CD4-positive, alpha-beta T cell treated with Interleukin-6 at 100 ng/mL for 8 hours (primary cell): ENCODE data around the gene TIFAB.

Source experiments
- DNase-seq: peaks from one replicate; pipeline ENCODE4 v3.0.0-alpha.2; 2020; ENCODE audit warnings: mixed read lengths, low spot score

TIFAB gene

DNA sequence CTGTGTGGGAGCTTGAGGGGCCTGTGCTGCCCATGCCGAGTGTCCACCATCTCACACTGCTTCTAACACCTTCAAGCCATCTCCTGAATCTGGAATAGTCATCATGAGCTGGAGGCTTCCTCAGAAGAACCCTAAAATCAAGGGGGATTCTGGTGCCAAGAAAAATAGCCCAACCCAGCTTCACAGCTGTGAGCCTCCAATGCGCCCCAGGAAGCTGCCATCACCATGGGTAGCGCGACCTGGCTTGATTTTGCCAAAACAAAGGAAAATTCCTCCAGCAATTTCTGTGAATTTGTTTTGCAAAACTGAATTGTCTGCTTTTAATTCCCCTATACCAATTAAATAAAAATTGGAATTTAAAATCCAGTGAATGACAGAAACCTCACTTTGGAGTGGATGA lies 6.2 kb upstream of the TIFAB start:
- DNase-seq = no peak

DNA sequence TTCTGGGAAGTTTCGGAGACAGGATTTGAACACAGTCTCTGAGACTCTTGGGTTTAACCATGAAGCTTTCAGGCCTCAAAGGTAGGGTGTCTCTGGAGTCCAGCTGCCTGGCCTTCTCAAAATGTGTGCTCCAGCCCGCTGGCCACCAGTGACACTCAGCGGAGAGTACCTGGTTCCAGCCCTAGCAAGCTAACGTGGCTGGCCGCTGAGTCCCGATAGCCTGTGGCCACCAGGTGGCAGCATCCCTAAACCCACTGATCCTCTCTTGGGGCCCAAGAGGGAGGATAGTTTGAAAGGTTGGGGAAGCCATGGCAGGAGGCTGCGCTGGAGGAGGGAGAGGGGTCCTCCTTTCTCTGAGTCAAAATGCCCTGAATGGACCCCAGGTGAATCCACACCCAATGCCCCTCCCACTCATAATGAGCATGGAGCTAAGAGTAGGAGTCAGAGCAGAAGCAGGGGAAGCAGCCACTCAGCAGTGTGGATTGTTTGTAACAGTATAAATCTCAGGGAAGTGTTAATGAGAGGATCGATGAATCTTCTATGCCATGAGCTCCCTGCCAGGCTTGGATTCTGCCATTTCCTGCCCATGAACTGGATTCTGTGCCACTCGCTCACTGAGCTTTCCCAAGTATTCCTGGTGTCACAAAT lies 5.4 kb upstream of the TIFAB start:
- peak; percentile 36 for DNase-seq

DNA sequence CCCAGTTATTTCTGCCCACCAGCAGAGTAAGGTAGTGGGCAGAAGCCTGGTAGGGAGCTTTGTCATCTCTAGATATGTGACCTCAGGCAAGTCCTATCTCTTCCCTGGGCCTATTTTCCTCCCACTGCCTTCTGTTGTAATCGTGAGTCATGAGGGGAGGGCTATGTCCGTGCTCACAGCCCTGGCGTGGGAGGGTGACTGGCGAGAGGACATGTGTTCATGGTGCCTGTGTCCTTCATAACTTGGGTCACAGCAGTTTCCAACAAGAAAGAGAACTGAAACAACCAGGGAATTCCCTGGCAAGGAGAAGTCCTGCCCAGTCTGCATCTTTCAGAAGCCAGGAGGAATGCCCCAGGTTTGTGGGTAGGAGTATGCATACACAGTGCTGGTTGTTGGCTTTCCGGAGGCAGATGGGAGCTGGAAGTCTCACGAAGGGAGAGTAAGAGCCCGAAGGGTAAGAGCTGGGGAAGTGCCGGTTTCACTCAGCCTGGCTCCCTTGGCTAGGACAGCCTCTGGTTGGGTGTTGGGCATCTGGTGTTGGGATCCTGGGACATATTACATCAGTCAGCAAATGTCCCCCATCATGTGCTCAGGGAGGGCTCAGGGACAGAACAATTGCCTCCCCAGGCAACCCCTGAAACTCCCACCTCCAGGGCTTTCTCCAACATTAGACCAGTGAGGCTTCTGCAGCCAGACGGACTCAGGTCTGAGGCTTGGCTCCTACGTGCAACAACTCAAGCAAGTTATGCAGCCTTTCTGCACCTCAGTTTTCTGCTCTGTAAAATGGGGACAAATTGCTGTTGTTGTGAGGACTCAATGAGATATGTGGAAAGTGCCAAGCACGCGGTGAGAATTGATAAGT lies 4.3 kb upstream of the TIFAB start:
- DNase-seq = no peak

DNA sequence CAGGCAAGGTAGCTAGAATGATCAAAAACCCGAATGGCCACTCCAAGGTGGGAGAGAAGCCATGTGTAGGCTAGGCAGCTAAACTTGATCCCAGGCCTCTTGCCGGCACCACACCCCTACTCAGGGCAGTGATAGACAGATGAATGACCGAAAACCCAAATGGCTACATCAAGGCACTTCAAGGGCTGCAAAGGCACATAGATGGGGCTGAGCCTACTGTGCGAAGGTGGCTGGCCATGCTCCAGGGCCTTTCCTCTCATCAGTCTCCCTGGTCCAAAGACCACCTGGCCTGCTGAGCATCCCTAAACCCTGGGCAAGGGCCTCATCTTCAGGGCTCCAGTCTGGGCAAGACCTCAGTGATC lies 3.7 kb upstream of the TIFAB start:
- DNase-seq = no peak

DNA sequence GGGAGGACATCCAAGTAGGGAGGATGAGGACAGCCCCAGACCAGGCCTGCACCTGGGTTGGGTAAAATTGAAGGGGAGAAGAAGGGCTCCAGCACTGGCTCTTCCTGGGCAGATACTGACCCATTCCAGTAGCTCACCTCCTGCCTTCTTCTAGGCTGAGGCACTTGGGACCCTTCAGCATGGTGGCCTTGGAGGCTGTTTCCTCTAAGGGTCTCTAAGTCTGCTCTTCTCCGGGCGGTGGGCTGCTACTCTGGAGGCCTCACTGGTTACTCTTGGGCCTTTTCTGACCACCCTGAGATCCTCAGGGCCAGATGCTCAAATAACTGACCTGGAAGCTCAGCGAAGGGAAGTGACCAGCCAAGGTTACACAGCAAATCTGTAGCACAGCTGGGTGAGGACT lies 2.8 kb upstream of the TIFAB start:
- DNase-seq = no peak

DNA sequence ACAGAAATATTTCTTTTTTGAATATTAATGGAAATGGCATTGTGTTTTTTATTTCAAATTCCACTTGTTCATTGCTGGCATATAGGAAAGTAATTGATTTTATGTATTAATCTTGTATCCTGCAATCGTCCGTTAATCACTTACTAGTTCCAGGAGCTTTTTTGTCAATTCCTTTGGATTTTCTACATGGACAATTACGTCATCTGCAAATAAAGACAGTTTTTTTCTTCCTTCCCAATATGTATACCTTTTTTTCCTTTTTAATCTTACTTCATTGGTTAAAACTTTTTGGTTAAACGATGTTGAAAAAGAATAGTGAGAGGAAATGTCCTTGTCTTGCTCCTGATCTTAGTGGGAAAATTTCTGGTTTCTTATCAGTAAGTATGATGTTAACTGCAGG lies 1.5 kb upstream of the TIFAB start:
- DNase-seq = no peak

DNA sequence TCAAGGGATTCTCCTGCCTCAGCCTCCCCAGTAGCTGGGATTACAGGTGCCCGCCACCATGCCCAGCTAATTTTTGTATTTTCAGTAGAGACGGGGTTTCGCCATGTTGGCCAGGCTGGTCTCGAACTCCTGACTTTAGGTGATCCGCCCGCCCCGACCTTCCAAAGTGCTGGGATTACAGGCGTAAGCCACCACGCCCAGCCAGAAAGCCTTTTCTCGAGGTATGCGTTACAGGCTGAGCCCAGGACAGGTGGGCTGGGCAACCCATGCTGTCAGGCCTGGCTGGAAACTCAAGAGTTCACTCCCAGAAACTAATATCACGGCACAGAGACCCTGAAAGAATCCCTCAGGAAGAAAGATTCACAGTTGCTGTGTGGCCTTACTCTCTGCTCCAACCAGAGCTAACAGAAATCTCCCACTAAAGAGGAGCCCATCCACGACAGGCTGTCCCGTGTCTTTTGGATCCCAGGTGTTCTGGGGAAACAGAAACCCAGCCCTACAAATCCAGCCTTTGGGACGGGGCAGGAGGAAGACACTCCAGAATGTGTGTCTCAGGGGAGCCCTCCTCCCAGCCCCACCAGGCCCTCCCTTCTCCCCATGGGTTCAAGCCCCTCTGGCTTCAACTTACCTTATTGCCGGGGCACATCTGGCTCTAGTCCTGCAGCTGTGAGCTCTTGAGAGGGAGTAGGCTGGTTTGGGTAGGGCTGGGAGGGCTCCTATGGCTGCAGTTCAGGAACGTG lies 400 bp downstream of the TIFAB start:
- DNase-seq = no peak

DNA sequence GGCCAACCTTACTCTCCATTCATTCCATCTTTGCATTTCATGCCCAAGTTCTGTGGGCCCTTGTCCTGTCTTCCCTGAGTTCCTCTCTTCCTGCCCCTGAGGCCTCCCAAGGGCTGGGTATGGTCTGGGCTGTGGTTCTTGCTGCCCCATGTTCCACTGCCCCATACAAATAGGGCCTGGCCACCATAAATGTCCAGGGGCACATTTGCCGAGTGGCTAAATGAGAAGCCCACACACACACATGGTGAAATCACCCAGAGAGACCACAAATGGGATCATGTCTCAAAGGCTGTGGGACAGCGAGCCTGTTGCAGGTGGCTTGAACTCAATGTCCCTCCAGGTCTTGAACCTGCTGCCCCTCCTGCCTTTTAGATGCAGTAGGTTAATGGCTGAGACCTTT lies 1.2 kb downstream of the TIFAB start:
- DNase-seq = no peak

DNA sequence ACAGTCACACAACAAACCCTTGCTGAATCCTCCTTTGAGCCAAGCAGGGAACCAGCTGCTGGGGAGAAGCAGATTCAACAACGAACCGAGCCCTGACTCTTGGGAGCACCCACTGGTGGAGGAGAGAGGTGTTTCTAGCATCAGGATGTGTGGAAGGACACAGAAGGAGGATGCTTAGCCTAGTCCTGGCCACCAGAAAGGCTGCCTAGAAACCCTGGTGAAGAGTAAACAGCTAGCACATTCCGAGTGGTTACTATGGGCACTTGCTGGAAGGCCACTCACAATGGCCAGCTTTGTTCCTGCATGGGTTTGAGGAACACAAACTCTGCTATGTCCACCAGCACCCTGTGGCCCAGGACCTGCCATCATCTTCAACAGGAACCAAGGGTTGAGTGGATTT lies 1.8 kb downstream of the TIFAB start:
- no peak for DNase-seq

DNA sequence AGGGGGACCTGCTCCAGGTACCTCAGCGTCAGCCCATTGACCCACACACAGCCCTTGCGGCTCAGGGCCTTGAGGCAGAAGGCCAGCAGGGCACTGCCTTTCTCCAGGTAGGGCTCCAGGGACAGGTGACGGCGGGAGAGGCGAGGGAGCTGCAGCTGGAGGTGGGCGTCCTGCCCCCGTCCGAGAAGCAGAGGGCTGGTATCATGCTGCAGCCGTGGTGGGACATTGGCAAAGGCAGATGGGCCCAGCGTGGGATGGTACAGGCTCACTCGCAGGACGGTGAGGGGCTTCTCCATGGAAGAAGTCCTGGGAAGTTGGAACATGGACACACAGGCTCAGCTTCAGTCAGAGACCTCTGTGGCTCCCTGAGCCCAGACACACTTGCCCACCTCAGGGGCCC lies 2.5 kb downstream of the TIFAB start:
- DNase-seq = no peak

DNA sequence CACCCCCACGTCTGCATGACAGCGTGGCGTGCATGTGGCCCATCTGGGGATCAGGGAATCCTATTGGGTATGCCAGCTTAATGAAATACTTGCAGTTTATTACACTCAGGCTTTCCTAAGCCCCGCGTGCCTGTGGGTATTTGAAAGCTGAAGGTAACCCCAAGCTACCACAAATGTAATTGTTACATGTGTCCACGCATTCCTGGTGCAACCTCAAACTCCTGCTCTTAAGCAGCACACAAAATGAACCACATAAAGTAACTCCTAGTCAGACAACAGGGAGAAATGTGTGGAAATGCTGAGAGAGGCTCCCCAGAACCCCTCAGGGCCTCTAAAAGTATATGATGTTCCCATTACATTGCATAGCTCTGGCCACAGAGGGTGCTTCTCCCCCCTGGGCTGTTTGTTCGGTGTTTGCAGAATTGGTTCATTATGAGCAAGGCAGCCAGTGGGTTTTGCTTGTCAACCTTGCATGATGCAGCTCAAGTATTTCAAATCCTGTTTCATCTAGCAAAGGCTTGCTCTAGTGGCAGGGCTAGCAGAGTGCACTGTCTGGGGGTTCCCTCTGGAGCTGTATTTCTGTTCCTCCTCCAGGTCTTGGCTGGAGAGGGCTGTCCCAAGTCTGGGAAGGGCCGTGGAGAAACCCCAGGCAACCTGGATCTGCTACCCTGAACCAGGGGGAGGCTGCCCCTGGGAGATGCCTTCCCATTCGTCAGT lies 3.2 kb downstream of the TIFAB start:
- DNase-seq = no peak

DNA sequence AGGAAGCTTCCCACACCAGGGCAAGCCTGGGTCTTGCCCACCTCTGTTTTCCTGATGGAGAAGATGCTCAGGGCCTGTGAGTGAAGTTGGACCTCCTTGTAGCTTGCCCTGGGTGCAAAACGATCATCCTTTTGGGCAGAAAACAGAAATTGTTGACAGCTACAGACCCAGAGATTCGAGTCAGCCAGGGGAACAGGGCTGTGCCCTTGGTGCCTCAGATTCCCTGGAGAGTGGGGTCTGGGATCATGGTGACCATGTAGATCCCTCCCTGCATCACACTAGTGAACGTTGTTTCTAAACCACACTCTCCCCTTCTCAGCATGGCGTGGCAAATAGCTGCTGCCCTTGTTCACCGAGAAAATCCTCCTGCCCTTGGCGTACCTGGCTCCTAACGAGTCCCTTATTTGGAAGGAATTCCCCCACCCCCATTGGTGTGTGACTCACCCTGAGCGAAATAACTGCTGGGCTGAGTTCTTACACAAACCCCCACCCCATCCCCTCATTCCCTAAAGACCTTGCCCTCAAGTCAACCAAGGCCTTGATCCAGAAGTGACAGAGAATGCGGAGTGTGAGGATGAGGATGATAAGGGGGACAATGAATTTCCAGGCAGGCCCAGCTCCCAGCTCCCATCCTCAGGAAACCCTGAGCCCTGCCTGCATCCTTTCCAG lies 3.9 kb downstream of the TIFAB start:
- no peak for DNase-seq

DNA sequence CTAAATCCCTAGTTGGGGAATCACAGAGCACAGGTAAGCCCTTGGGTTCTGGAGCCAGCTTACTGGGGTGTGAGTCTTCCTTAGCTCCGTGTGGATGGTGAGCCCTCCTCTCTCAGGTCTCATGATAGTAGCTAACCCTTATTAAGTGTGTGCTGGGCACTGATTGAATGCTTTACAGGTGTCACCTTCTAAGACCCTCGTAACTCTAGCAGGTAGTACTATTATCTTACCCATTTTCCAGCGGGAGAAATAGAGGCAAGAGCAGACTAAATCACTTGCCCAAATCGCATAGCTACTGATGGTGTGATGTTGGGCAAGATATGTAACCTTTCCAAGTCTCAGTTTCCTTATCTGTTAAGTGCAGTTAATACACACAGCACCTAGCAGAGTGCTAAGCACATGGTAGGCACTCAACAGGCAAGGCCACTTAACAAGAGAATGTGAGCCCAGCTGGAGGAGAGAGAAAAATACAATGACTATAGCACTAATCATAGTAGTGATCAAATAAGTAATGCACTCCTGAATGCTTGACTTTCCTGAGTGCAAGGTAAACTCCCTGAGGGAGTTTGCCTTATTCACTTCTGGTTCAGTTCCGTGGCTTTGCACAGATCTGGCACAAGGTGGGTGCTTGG lies 4.7 kb downstream of the TIFAB start, which contains the start of gene DCANP1:
DCANP1 (minus strand) TSS at position 51 of the 632 bp plus-strand sequence. CDS start 240 bp downstream, outside the sequence.
- no peak for DNase-seq

DNA sequence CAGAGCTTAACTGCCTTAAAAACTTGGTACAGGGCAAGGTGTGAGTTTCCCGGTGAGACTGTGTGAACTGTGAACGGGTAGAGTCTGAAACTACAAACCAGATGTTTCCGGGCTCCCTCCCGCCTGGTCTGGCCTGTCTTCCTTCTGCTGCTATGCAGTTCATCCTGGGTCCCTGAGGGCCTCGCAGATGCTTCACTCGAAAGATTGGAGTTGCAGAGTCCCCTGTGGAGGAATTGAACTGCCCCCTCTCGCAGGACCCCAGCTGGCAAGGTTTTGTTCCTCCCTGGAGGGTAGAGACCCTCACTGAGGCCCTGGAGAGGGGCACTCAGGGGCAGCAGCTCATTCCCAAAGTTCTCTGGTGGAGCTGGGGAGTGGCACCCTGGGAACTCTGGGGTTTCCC lies 5.5 kb downstream of the TIFAB start:
- DNase-seq = no peak

DNA sequence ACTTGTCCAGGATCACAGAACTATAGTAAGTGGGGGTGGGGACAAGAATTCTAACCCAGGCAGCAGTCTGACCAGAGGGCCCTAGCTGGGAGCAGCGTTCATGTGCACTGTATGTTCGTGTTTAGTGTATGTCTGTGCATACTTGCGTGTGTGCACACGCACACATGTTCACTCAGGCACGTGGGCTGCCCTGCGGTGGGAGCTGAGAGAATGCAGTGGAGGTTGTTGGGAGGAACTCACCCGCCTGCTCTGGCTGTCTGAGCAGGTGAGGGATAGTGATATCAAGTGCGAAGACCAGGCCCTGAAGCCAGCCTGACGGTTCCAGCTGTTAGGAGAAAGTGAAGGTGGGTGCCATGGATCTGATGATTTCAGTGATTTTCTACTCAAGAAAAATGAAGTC lies 5.9 kb downstream of the TIFAB start:
- DNase-seq = no peak

DNA sequence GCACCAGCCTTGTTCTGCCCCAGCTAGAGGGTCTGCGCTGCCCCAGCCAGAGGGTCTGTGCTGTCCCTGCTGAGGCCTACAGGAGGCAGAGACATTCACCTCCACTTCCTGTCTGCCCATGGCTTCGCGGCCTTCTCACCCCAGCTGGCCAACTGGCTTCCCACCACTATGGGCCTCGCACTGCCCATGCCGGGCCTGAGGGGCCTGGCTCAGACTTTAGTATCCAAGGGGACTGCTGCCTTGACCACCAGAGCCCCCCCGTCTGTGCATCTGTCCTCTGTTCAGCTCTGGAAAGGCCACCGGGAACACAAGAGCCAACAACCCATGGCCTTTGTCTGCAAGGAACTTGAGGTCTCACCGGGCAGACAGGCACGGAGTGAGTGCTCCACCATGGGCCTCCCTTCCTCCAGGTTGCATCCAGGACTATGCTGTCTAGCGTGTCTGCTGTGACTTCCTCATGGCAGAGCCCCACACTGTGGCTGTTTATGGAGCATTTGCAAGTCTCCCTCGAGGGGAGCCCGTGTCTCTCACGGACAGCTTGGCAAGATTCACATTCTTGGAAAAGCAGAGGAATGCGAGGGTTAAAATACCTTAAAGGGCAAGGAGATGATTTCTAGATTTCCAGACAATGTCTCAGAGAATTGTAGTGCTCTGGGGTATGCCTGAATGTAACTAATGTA lies 6.7 kb downstream of the TIFAB start:
- DNase-seq = no peak

DNA sequence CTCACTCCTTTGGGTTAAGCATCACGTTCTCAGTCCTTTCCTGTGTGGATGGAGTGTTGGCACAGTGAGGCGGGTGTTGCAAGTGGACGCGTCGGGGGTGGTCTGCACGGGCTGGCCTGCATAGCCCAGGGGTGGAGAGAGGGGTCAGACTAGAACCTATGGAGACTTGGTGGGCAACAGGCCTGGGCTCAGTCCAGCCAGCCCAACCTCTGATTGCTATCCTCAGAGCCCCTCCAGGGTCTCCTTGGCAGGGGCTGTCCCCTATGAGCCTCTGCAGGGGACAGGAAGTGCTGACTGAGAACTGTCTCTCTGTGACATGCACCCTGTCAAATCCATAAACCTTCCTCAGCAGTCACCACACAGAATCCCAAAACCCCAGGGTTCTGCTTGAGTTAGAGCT lies 7.3 kb downstream of the TIFAB start:
- no peak for DNase-seq

DNA sequence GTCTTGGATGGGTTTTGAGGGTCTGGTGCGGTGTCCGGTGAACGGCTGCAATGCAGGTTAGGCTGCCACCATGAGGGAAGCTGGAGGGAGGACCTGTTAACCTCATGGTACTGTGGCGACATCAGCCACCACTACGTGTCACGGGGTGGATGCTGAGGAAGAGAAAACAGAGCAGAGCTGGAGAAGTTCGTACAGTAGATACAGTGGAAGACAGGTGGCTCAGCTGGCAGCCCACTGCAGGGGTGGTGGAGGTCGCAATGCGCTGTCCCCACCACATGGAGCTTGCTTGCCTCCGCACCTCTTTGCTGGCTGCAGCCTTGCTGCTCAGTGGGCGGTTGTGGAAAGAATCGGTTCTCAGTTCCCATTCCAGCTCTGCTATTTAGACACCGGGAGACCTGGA lies 7.8 kb downstream of the TIFAB start:
- no peak for DNase-seq

DNA sequence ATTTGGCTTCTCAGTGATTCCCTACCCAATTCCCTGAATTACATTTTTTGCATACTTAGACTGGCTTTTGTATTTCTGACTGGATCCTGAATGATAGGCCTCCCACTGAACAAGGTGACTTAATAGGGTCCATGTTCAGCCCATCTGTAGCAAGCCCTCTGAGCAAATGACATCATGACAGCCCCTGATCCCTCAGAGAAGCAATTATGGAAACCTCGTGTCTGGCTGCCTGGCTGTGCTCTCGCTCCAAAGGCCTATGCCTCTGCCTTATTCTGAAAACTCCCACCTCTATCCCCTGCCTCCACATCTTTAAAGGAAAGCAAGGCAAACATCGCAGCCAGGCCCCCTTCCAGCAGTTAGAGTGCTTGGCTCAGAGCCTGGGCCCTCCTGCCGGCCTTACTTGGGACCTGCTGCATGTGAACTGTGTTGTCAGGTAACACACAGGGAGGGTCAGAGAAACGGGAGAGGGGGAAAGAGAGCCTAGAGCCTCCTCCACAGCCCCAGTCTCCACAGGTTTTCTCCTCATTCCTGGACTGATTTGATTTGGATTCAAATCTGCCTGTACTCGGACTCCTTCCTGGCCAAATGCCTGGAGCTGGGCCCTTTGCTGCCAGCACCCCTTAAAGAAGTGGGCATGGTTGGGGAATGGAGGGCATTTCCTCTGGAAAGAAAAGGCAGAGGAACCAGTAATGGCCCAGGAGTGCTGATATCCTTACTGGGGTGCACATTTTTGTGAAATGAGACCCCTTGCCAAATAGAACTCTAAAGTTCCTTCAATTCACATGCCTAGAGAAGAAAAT lies 8.8 kb downstream of the TIFAB start:
- DNase-seq = no peak
